HG02885 (cell line): ENCODE data around the gene APOC1.

Experiments used
- ATAC-seq: cut with Tn5 transposase; IDR thresholded peaks from one replicate; pipeline ENCODE4 v1.9.1; 2021; ENCODE audit warnings: mild to moderate bottlenecking; ENCODE audit not compliant: unreplicated experiment, poor library complexity

APOC1 gene

DNA sequence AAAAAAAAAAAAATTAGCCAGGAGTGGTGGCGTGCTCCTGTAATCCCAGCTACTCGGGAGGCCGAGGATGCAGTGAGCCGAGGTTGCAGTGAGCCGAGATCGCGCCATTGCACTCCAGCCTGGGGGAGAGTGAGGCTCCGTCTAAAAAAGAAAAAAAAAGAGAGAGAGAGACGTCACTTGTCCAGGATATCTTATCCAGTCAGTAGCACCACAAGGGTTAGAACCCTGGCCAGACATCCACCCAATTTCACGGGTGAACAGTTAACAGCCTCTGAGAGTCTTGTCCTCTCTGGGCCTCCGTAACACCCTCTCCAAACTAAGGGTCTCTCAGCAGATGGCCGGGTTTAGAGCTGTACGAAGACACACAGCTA, 39.9 kb downstream of the APOC1 start:
- ATAC-seq: peak; percentile 7

- ATAC-seq: peak; percentile 86
Observed at GRCh38 chr19:44954649-44955504, 40.5 kb downstream of the APOC1 start, which contains the start of gene CLPTM1. TSS of gene CLPTM1 (plus strand) at chr19:44955380. CDS start at chr19:44955396, 16 bp downstream.

- no peak for ATAC-seq
Observed at GRCh38 chr19:44955505-44956439, 41.4 kb downstream of the APOC1 start.

- no peak for ATAC-seq
Observed at GRCh38 chr19:44957526-44957925, 43.1 kb downstream of the APOC1 start.

DNA sequence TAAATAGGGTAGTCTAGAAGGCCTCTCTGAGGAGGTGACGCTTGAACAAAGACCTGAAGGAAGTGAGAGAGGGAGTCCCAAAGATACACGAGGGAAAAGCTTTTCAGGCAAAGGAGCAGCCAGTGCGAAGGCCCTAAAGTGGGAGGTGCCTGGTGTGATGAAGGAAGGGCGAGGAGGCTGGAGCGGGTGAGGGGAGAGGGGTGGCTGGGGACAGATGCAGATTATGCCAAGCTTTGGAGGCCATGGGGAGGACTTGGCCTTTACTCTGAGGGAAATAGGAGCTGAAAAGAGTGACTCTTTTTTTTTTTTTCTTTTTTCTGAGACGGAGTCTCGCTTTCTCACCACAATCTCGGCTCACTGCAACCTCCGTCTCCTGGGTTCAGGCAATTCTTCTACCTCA, 43.7 kb downstream of the APOC1 start:
- no peak for ATAC-seq

DNA sequence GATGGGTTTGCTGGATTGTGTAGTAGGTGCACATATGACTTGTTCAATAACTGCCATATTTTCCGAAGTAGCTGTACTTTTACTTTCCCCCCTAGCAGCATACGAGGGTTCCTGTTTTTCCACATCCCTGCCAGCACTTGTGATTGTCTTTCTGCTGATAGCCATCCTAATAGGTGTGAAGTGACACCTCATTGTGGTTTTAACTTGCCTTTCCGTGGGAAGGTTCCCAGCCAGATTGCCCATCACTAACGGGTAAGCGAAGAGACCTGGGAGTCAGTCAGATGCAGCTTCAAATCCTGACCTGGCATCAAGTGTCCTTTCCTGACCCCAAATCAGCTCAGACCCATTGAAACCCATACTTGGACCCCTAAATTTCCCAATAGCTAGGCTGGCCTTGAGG, 45.3 kb downstream of the APOC1 start:
- ATAC-seq: no peak

DNA sequence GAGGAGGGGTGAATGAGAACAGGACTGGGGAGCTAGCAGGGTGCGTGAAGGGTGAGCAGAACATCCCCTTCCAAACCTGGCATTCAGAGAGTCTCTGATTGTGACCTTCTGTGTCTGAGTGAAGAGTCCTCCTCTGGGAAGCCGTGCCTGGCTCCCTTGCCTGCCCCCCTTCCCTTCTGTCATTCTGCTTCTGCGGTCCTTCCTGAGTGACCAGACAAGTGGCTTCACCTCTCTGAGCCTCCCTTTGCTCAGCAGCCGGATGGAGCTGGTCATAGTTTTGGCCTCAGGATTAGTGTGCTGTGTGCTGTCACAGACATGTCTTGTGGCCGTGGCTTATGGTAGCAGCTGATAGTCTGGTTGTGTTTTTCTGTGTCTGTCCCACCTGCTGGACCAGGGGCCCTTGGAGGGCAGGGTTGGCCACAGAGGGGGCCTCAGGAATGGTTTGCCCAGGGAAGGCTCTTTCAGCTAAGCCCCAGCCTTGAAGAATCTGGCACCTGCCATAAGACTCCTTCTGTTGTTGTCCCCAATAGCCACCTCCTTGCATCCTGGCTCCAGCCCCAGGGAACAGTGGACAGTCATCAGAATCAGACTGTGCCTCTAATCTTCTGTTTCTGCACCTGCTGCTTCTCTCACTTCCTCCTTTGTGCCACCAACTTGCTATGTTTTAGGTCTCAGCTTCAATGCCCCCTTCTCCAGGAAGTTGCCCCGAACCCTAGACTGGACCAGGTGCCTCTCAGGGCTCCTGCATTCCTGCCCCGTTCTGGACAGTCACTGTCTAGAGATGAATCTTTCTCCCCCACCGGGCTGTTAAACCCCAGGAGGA, 46.7 kb downstream of the APOC1 start:
- no peak for ATAC-seq

DNA sequence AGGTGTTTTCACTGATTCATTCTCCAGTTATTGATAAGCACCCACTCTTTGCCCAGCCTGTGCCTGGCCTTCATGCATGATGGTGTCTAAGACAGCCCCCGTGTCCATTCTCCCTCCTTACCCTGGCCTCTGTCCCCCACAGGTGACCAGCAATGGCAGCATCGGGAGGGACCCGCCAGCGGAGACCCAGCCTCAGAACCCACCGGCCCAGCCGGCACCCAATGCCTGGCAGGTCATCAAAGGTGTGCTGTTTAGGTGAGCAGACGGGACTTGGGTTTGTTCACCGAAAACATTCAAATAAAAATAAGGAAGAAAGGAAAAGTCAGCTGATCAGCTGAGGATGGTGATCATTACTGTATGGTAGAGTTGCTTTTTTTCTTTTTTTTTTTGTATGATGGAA, 47.4 kb downstream of the APOC1 start:
- no peak for ATAC-seq

GRCh38 chr19:44968118-44968517, 53.7 kb downstream of the APOC1 start:
- ATAC-seq: no peak

- no peak for ATAC-seq
Observed at GRCh38 chr19:44968670-44969069, 54.3 kb downstream of the APOC1 start.
